ENCODE measurements around the gene ATRN. TPM values are rescaled to one million over a fixed set of nuclear protein-coding genes. Genes with fewer than 3 reads are reported as not detected.

The ATRN gene
- total RNA-seq, 1 donor from 2014 or later: 50.2 TPM

DNA sequence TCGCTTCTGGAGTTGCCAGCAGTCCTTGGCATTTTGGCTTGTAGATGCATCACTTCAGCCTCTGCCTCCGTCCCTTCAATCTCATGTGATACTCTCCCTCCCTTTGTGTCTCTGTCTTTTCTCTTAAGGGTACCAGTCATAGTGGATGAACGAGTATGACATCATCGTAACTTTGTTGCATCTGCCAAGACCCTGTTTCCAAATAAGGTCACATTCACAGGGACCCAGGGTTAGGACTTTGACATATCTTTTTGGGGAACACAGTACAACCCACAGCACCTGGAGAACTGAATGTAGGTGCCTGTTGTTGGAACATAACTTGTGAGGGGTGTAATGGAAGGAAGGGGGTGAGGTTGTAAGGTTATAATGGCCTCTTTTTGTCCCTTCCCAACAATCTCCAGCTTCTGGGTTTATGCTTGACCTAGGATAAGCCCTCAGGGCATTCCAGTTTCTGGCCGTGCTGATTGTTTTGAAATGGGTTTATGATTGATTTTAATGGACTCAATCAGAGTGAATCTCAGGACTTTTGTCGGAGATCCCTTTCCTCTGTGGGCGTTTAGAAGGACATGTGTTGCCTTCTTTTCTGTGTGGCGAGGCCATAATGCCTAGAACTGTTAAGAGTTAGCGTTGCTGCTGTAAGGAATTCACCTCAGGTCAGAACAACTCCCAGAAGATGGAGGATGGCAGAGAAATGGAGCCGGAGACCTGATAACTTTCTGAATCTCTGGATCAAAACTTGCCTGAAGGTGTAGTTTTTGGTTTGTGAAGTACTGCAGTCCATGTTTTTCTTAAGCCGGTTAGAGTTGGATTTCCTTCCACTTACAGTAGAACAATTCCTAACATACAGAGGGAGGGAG lies 9.2 kb downstream of the ATRN start:
- H3K36me3 Mint-ChIP-seq (ENCODE audit: unreplicated experiment): no peaks in the 10 kb centered on the region
- DNase-seq (ENCODE audit: extremely low spot score, unreplicated experiment): no peak
- H3K27me3 Mint-ChIP-seq (ENCODE audit: unreplicated experiment): no peaks in the 10 kb centered on the region
- H3K9me3 Mint-ChIP-seq (ENCODE audit: unreplicated experiment): no peaks in the 10 kb centered on the region
- no peak overlapping the region for H3K4me3 Mint-ChIP-seq (ENCODE audit: unreplicated experiment)
- H3K27ac Mint-ChIP-seq (ENCODE audit: unreplicated experiment): no peak overlapping the region
- TF ChIP-seq, protein P1, sequence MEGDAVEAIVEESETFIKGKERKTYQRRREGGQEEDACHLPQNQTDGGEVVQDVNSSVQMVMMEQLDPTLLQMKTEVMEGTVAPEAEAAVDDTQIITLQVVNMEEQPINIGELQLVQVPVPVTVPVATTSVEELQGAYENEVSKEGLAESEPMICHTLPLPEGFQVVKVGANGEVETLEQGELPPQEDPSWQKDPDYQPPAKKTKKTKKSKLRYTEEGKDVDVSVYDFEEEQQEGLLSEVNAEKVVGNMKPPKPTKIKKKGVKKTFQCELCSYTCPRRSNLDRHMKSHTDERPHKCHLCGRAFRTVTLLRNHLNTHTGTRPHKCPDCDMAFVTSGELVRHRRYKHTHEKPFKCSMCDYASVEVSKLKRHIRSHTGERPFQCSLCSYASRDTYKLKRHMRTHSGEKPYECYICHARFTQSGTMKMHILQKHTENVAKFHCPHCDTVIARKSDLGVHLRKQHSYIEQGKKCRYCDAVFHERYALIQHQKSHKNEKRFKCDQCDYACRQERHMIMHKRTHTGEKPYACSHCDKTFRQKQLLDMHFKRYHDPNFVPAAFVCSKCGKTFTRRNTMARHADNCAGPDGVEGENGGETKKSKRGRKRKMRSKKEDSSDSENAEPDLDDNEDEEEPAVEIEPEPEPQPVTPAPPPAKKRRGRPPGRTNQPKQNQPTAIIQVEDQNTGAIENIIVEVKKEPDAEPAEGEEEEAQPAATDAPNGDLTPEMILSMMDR (IDR thresholded peaks at IDR 0.05): no peak
- H3K4me1 Mint-ChIP-seq (ENCODE audit: unreplicated experiment): peaks cover 25% of the 10 kb centered on the region

DNA sequence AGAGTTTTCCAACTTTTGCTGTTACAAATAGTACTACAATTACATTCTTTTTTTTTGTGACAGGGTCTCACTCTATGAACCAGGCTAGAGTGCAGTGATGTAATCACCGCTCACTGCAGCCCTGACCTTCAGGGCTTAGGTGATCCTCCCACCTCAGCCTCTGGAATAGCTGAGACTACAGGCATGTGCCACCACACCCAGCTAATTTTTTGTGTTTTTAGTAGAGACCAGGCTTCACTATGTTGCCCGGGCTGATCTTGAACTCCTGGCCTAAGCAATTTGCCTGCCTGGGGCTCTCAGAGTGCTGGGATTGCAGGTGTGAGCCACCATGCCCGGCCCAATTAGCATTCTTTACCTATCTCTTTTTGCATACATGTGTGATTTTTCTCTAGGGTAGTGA lies 12.5 kb downstream of the ATRN start:
- Mint-ChIP-seq H3K4me1 (ENCODE audit: unreplicated experiment) (peaks cover 27% of the 10 kb centered on the region), H3K36me3 (ENCODE audit: unreplicated experiment) (peaks cover 12% of the 10 kb centered on the region), H3K4me3 (ENCODE audit: unreplicated experiment) (no peak overlapping the region), H3K27me3 (ENCODE audit: unreplicated experiment) (no peaks in the 10 kb centered on the region), H3K27ac (ENCODE audit: unreplicated experiment) (no peak overlapping the region), H3K9me3 (ENCODE audit: unreplicated experiment) (peaks cover 12% of the 10 kb centered on the region)
- TF ChIP-seq, protein P1 (IDR thresholded peaks at IDR 0.05): no peak
- no peak for DNase-seq (ENCODE audit: extremely low spot score, unreplicated experiment)

DNA sequence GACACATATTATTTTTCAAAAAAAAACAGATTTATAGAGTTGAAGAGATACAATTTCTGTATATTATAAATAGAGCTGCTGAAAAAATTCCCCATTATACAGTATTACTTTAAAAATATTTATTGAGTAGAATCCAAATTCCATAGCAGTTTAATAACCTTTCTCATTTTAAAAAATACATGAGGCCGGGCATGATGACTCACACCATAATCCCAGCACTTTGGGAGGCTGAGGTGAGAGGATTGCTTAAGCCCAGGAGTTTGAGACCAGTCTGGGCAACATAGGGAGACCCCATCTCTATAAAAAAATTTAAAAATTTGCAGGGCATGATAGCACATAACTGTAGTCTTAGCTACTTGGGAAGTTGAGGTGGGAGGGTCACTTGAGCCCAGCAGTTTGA lies 13.0 kb downstream of the ATRN start:
- peaks cover 12% of the 10 kb centered on the region for H3K36me3 Mint-ChIP-seq (ENCODE audit: unreplicated experiment)
- TF ChIP-seq, protein P1 (IDR thresholded peaks at IDR 0.05): no peak
- DNase-seq (ENCODE audit: extremely low spot score, unreplicated experiment): no peak
- no peaks in the 10 kb centered on the region for H3K27me3 Mint-ChIP-seq (ENCODE audit: unreplicated experiment)
- peaks cover 27% of the 10 kb centered on the region for H3K4me1 Mint-ChIP-seq (ENCODE audit: unreplicated experiment)
- H3K9me3 Mint-ChIP-seq (ENCODE audit: unreplicated experiment): peaks cover 12% of the 10 kb centered on the region
- H3K4me3 Mint-ChIP-seq (ENCODE audit: unreplicated experiment): no peak overlapping the region
- peak overlapping the region; percentile 65 for H3K27ac Mint-ChIP-seq (ENCODE audit: unreplicated experiment)

DNA sequence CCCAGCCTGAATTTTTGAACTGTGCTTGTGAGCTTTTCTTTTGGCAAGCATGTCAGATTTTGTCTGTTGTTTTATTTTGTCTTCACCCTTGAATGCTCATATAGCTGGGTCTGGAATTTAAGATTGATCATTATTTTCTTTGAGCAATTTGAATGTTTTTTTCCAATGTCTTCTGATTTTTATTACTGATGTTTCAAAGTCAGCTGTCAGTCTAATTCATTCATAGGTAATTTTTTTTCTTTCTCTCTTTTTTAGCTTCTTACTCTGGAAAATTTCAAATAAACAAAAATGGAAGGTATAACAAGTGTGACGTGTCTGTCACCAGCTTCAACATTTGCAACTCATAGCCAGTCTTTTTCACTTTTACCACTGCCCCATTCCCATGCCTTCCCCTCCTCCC lies 15.1 kb downstream of the ATRN start:
- H3K4me3 Mint-ChIP-seq (ENCODE audit: unreplicated experiment): no peak overlapping the region
- TF ChIP-seq, protein P1 (IDR thresholded peaks at IDR 0.05): no peak
- DNase-seq (ENCODE audit: extremely low spot score, unreplicated experiment): no peak
- H3K9me3 Mint-ChIP-seq (ENCODE audit: unreplicated experiment): peaks cover 12% of the 10 kb centered on the region
- H3K36me3 Mint-ChIP-seq (ENCODE audit: unreplicated experiment): peaks cover 12% of the 10 kb centered on the region
- H3K27me3 Mint-ChIP-seq (ENCODE audit: unreplicated experiment): no peaks in the 10 kb centered on the region
- H3K27ac Mint-ChIP-seq (ENCODE audit: unreplicated experiment): no peak overlapping the region
- H3K4me1 Mint-ChIP-seq (ENCODE audit: unreplicated experiment): peaks cover 27% of the 10 kb centered on the region

DNA sequence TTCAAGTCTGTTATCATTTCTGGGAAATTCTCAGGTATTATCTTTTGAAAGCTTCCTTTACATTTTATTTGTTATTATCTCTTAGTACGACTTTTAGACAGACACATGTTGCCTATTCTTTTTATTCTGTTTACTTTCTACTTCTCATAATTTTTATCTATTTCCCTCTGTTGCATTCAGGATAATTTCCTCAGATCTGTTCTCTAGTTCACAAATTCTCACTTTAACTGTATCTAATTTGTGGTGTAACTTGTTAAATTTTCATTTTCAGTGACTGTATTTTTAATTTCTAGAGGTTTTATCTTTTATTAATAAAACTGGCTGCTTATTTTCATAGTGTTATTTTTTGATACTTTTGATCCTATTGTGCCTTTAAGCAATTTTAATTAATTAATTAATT lies 16.0 kb downstream of the ATRN start:
- Mint-ChIP-seq H3K9me3 (ENCODE audit: unreplicated experiment) (peaks cover 12% of the 10 kb centered on the region), H3K27me3 (ENCODE audit: unreplicated experiment) (no peaks in the 10 kb centered on the region), H3K27ac (ENCODE audit: unreplicated experiment) (no peak overlapping the region), H3K4me3 (ENCODE audit: unreplicated experiment) (no peak overlapping the region), H3K4me1 (ENCODE audit: unreplicated experiment) (peaks cover 27% of the 10 kb centered on the region), H3K36me3 (ENCODE audit: unreplicated experiment) (peaks cover 12% of the 10 kb centered on the region)
- DNase-seq (ENCODE audit: extremely low spot score, unreplicated experiment): no peak
- TF ChIP-seq, protein P1 (IDR thresholded peaks at IDR 0.05): no peak

Data from osteocyte (in vitro differentiated cells).